ENCODE measurements around the gene ASB8. TPM values are rescaled to one million over a fixed set of nuclear protein-coding genes. Genes with fewer than 3 reads are reported as not detected.
A peak's percentile ranks its signal among the peaks of the same experiment; 100 is the strongest.
"Not testable (repeated sequence)": the region's sequence is repeated elsewhere in the genome, so short reads cannot be mapped to it uniquely, and the experiment has no call there.

ASB8 gene
- total RNA-seq, 4 donors from 2014 or later: 37.2 to 41.6 (median 39.1) TPM

DNA sequence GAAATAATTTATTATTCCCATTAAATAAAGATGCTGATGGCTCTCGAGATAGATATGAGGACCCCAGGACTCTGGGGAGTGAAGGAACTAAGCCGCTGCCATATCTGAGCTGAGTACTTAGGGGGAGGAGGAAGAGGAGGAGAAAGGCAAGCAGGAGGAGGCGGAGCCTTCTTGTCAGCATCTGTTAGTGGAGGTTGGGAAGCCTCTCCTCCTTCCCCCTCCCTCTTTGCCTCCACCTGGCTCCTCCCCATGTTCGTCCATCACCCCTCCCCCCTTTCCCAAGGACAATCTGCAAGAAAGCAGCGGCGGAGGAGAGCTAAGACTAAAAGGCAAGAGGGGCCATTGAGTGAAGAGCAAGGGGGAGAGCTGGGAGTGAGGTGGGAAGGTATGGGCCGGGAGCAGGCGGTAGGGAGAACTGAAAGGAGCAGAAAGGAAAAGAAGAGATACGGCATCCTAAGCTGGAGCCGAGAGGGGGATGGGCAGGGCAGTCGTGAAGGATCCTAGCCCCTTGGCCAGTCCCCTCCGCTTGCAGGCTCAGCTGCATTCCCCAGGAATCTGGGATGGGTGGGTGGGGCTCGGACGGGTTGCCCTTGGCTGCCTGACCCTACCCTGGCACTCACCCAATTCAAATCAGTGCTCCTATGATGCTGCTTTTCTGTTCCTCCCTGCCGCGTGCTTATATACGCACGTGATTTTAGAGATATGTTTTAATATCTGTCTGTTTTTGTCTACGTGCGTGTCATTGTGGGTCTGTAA lies 38.1 kb downstream of the ASB8 start, which contains the start of gene PFKM:
TSS of gene PFKM (plus strand) at position 287 of the 756 bp plus-strand sequence. CDS start 3,411 bp downstream, outside the sequence.
- TF ChIP-seq POLR2AphosphoS5 (IDR thresholded peaks at IDR 0.05) (peak; percentile 58), EP300 (IDR thresholded peaks at IDR 0.05) (no peak), POLR2A (IDR thresholded peaks at IDR 0.05) (no peak)
- TF ChIP-seq, protein P1, sequence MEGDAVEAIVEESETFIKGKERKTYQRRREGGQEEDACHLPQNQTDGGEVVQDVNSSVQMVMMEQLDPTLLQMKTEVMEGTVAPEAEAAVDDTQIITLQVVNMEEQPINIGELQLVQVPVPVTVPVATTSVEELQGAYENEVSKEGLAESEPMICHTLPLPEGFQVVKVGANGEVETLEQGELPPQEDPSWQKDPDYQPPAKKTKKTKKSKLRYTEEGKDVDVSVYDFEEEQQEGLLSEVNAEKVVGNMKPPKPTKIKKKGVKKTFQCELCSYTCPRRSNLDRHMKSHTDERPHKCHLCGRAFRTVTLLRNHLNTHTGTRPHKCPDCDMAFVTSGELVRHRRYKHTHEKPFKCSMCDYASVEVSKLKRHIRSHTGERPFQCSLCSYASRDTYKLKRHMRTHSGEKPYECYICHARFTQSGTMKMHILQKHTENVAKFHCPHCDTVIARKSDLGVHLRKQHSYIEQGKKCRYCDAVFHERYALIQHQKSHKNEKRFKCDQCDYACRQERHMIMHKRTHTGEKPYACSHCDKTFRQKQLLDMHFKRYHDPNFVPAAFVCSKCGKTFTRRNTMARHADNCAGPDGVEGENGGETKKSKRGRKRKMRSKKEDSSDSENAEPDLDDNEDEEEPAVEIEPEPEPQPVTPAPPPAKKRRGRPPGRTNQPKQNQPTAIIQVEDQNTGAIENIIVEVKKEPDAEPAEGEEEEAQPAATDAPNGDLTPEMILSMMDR (IDR thresholded peaks at IDR 0.05): no peak
- Histone ChIP-seq H3K9me3 (no peaks in the 10 kb centered on the region), H3K27me3 (no peaks in the 10 kb centered on the region), H3K4me1 (peaks cover 0 to 37% (median 0%) of the 10 kb centered on the region in 3 donors), H3K4me3 (peak within 1 kb of the TSS; percentile 79 to 84), H3K36me3 (peaks cover 0 to 21% of the 10 kb centered on the region in 2 donors), H3K27ac (peak within 1 kb of the TSS; percentile 69 to 86 (median 82))
- 0 to 1% methylated on average over 18 to 20 of the region's 20 CpGs for WGBS, 2 donors (ENCODE audit: low coverage in 1 of 2)
- peak; percentile 99 for ATAC-seq

DNA sequence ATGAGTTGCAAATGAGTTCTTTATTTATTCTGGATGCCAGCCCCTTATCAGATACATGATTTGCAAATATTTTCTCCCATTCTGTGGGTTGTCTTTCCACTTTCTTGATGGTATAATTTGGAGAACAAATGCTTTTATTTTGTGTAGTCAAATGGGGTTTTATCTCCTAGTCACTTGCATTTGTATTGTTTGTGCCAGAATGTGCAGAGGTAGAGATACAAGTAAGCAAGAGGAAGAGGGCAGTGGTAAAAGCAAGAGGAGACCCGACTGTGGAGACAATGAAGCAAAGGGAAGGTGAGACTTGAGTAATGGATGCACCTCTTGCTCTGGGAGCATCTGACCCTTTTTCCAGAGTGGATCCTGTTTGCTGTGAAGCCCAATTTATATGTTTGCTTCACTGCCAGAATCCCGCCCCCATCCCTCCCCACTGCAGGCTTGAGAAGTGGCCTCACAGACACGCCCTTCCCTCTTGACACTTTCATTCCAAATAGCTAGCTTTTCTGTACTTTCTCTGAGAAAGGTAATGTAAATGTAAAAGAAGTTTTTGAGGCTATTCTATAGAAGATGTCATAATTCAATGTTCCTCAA lies 38.9 kb downstream of the ASB8 start:
- TF ChIP-seq EP300 (IDR thresholded peaks at IDR 0.05) (no peak), POLR2AphosphoS5 (IDR thresholded peaks at IDR 0.05) (no peak), POLR2A (IDR thresholded peaks at IDR 0.05) (no peak)
- TF ChIP-seq, protein P1 (IDR thresholded peaks at IDR 0.05): no peak
- 19 to 30% methylated on average over 3 of the region's 3 CpGs for WGBS, 2 donors (ENCODE audit: low coverage in 1 of 2)
- H3K27ac ChIP-seq: peak overlapping the region in 3 of 4 donors; percentile 27 to 84 (median 80)
- H3K4me1 ChIP-seq: peaks cover 0 to 37% (median 0%) of the 10 kb centered on the region in 3 donors
- peak overlapping the region in 1 of 2 donors; percentile 79 for H3K4me3 ChIP-seq
- H3K36me3 ChIP-seq: peaks cover 0 to 12% of the 10 kb centered on the region in 2 donors
- no peaks in the 10 kb centered on the region for H3K9me3 ChIP-seq
- ATAC-seq: no peak
- H3K27me3 ChIP-seq: no peaks in the 10 kb centered on the region

DNA sequence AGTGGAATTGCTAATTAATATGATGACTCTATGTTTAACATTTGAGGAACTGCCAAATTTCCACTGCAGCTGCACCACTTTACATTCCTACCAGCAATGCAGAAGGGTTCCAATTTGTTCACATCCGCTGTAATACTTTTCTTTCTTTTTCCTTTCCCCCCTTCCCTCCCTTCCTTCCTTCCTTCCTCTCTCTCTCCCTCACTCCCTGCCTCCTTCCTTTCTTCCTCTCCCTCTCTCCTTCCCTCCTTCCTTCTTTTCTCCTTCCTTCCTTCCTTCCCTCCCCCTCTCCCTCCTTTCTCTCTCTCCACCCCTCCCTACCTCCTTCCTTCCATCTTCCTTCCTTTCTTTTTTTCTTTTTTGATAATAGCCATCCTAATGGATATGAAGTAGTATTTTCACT lies 41.4 kb downstream of the ASB8 start:
- WGBS, 2 donors (ENCODE audit: low coverage in 1 of 2): 71 to 100% methylated on average over 1 of the region's 1 CpG
- TF ChIP-seq, protein P1 (IDR thresholded peaks at IDR 0.05): no peak
- no peak for TF ChIP-seq EP300 (IDR thresholded peaks at IDR 0.05)
- TF ChIP-seq POLR2A (IDR thresholded peaks at IDR 0.05): no peak
- TF ChIP-seq POLR2AphosphoS5 (IDR thresholded peaks at IDR 0.05): no peak
- H3K27ac ChIP-seq: no peak overlapping the region
- H3K27me3 ChIP-seq: no peaks in the 10 kb centered on the region
- H3K4me3 ChIP-seq: no peak overlapping the region
- ATAC-seq: no peak
- no peaks in the 10 kb centered on the region for H3K9me3 ChIP-seq
- H3K4me1 ChIP-seq: peaks cover 0 to 23% (median 0%) of the 10 kb centered on the region in 3 donors
- H3K36me3 ChIP-seq: no peaks in the 10 kb centered on the region

DNA sequence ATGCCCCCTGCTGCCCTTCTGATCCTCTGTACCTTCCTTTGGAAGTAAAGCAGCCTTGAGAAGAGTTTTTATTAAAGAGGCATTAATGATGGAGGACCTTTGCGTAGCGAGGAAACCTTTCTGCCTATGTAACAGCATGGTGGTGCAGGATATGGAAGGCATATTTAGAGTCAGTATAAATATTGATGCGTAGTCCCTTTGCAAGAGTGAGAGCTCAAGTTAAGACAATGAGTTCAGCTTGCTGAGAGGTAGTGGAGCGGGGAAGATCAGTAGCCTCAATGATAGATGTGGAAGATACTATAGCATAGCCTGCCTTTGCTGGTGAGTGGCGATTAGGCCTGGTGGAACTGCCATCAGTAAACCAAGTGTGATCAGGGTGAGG lies 46.0 kb downstream of the ASB8 start:
- not testable (repeated sequence) for ATAC-seq, H3K4me1 ChIP-seq, H3K9me3 ChIP-seq, H3K36me3 ChIP-seq, H3K27me3 ChIP-seq, H3K27ac ChIP-seq, H3K4me3 ChIP-seq
- 89 to 100% methylated on average over 2 to 5 of the region's 5 CpGs for WGBS, 2 donors (ENCODE audit: low coverage in 1 of 2)

DNA sequence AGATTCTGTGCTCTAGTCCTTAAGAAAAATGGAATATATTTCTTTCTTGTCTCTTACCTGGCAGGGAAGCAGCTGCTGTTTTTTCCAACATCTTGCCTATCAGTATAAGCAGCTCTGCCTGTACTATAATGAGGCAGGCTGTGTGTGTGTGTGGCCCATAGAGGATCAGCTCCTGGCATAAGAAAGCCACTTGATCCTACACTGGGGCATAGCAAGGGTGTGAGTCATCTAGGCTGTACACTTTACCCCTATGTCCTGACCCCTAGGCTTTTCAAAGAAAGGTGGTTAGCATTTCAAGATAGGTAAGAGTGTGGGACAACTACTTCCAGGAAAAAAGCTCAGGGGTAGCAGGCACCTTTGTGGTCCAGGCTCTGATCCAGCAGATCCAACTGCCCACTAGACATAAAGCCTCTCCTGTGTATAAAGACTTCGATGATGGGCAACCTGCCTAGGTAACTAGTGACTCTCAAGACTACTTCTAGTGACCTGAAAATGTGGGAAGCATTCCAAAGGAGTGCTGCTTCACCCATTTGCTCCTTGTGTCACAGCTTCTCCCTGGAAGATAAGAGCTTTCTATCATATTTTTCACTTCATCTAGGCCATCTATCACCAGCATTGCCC lies 46.5 kb downstream of the ASB8 start:
- Histone ChIP-seq H3K36me3 (no peaks in the 10 kb centered on the region), H3K9me3 (no peaks in the 10 kb centered on the region), H3K27me3 (no peaks in the 10 kb centered on the region), H3K27ac (no peak overlapping the region), H3K4me3 (no peak overlapping the region), H3K4me1 (peaks cover 0 to 10% (median 0%) of the 10 kb centered on the region in 3 donors)
- TF ChIP-seq, protein P1 (IDR thresholded peaks at IDR 0.05): no peak
- TF ChIP-seq POLR2AphosphoS5 (IDR thresholded peaks at IDR 0.05) (no peak), EP300 (IDR thresholded peaks at IDR 0.05) (no peak)
- no peak for ATAC-seq
- 71% methylated on average over 1 of the region's 1 CpG; no CpG with 5 or more reads in 1 of the 2 donors for WGBS, 2 donors (ENCODE audit: low coverage in 1 of 2)
